HG03432 (cell line): Measurements from ENCODE around the gene PSORS1C1.

Experiments
- ATAC-seq: cut with Tn5 transposase; IDR thresholded peaks from one replicate; pipeline ENCODE4 v1.9.1; 2021; ENCODE audit warnings: mild to moderate bottlenecking, moderate library complexity; ENCODE audit not compliant: unreplicated experiment

Gene PSORS1C1

GRCh38 chr6:31094389-31094881, 20.2 kb upstream of the PSORS1C1 start:
- ATAC-seq, result no peak

- no peak for ATAC-seq
Measured at GRCh38 chr6:31096215-31096614, 18.4 kb upstream of the PSORS1C1 start.

GRCh38 chr6:31096656-31097055, 17.9 kb upstream of the PSORS1C1 start:
- no peak for ATAC-seq

GRCh38 chr6:31098449-31098938, 16.1 kb upstream of the PSORS1C1 start:
- no peak for ATAC-seq

- ATAC-seq, result no peak
Measured at GRCh38 chr6:31103136-31103535, 11.5 kb upstream of the PSORS1C1 start.

GRCh38 chr6:31107052-31107451, 7.5 kb upstream of the PSORS1C1 start:
- no peak for ATAC-seq

- ATAC-seq, result no peak
Measured at GRCh38 chr6:31110825-31111582, 3.6 kb upstream of the PSORS1C1 start.

GRCh38 chr6:31111712-31112111, 2.9 kb upstream of the PSORS1C1 start:
- ATAC-seq, result no peak

- no peak for ATAC-seq
Measured at GRCh38 chr6:31112478-31112877, 2.1 kb upstream of the PSORS1C1 start, which contains the start of gene C6orf15. Gene C6orf15 (minus strand): TSS chr6:31112575. CDS start chr6:31112555, 20 bp downstream.

GRCh38 chr6:31113861-31114540, 599 bp upstream of the PSORS1C1 start:
- no peak for ATAC-seq

GRCh38 chr6:31114970-31115849, 610 bp downstream of the PSORS1C1 start:
- ATAC-seq, result no peak

- ATAC-seq, result no peak
Measured at GRCh38 chr6:31115941-31116560, 1.5 kb downstream of the PSORS1C1 start.

- no peak for ATAC-seq
Measured at GRCh38 chr6:31116661-31117385, 2.2 kb downstream of the PSORS1C1 start.

- ATAC-seq, result no peak
Measured at GRCh38 chr6:31118178-31118577, 3.6 kb downstream of the PSORS1C1 start.

- ATAC-seq, result no peak
Measured at GRCh38 chr6:31120151-31120915, 5.7 kb downstream of the PSORS1C1 start, which contains the start of gene CDSN. Gene CDSN (minus strand): TSS chr6:31120446. CDS start chr6:31120419, 27 bp downstream.

- ATAC-seq, result no peak
Measured at GRCh38 chr6:31121131-31121790, 6.7 kb downstream of the PSORS1C1 start.

- no peak for ATAC-seq
Measured at GRCh38 chr6:31122791-31123706, 8.4 kb downstream of the PSORS1C1 start.
